RCC 7860 (cell line): ENCODE measurements around the gene PALLD.
A peak's percentile ranks its signal among the peaks of the same experiment; 100 is the strongest.

Experiments used
- DNase-seq: peaks from one replicate; pipeline ENCODE4 v3.0.0-alpha.2; 2015; ENCODE audit warnings: low spot score
- FAIRE-seq: peaks from 2 replicates; lab custom pipeline; 2012; peaks lifted over from hg19 to GRCh38; lab: Jason Lieb, UNC

PALLD gene

DNA sequence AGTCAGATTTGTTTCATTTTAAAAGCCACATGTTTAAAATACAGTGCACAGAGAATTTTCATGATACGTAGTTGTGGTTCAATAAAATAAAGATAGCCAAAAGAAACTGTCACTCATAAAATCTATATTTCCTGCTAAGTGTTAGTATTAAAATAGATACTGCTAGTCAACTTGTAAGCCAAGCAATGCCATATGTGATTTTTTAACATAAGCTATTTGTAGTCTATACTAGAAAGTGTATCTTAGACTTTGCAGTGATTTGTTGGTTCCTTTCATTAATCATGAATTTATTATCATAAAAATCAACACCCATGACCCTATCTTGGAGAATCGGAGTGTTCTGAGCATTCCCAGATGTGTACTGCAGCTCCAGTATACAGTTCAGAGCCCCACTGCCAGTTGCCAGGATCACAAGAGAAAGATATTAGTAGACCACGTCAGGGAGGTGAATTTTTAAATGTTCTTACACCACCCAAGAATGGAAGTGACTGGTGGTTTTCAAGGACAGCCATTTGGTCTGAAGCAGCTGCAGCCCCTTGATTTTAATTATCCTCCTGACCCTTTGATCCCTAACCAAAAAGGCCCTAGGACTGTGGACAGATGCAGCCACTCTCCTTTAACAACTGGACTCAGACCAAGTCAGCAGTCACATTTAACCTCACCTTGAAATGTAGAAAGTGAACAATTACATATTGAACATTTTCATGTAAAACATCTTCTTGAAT, 163.1 kb downstream of the PALLD start:
- no peak for FAIRE-seq
- no peak for DNase-seq

DNA sequence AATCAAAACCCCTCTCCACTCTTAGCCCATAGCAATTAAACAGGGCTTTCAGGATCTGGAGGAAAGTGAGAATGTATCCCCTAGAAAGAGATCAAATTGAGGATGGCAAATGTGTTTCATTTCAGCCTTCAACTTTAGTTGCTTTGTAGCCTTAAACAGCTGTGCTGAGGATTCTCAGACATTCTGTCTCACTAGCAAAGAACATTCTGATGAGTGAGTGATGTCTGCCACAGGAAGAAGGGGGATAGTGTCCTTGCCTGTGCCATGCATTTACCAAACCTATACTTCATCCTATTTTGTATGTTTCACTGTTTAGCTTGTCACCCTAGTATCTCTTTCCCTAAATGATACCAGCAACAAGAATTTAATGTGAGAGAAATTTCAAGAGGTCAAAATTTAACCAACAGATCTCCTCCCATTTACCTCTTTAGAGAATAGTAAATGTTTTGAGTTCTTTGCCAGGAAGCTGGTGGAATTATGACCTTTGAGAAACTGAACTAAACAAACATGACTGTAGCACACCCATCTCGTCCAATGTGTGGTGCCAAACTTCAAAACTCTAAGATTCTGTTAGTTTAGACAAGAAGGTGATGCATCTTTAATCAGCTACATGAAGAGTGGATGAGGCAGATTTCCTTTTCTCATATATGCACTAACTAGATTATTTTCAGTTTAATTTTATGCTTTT, 165.6 kb downstream of the PALLD start:
- no peak for DNase-seq
- FAIRE-seq, result no peak

DNA sequence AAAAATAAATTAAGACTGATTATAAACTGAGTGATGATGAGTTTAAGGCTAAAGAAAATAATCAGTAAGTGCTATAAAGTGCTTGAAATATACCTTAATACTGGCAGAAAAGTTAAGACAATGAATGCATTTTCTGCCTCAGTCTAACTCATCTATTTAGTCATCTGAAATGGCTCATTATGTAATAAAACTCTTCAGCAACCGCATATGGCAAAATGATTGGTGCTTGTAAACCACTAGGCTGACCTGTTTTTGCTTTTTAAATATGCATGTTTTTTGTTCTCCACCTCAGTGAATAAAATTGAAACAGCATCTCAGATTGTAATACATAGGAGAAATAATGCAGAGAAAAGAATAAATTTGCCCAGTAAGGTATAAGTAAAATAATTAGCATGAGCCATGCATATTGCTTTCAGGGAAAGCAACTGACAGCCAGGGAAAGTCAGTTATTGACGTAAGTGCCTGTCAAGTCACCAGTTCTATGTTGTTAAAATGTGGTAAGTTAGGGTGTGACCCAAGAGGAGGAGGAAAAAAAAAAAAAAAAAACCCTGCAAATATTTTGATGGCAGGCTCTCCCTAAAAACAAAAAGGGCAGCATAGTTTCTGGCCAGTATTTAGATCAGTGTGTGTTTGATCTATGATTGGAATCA, 167.5 kb downstream of the PALLD start:
- DNase-seq, result no peak
- no peak for FAIRE-seq

DNA sequence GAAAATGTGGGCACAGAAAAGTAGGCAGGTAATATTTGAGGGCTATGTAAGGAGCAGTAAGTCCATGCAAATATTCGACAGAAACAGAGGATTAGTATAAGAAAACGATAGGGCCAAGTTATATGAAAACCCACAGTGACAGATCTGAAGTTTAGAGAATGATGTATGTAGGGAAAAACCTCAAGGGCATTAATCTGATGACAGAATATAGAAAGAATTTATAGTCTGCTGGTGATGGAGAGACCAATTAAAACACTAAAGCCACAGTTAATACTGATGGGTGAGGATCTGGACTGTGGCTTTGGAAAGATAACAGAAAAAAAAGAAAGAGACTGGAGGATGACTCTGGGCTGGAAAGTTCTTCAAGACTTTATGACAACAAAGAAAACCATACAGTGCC, 169.7 kb downstream of the PALLD start:
- FAIRE-seq (peak; percentile 95), DNase-seq (peak; percentile 86)

DNA sequence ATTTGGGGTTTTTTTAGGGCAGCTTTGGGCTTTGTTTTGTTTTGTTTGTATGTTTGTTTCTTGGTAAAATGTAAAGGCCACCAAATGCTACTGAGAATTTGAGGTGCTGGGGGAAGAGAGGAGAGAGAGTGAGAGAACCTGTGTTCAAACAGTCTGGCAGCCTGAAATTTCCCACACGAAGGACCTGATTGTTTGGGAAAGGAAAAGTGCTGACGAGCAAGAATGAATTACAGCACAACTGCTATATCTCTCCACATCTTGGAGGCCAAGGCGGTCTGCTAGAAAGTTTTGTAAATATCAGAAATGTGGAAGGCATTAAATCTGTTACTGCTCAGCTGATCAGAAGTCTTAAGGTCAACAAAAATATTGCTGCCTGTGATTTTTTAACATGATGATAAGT, 170.5 kb downstream of the PALLD start:
- DNase-seq (no peak), FAIRE-seq (no peak)

DNA sequence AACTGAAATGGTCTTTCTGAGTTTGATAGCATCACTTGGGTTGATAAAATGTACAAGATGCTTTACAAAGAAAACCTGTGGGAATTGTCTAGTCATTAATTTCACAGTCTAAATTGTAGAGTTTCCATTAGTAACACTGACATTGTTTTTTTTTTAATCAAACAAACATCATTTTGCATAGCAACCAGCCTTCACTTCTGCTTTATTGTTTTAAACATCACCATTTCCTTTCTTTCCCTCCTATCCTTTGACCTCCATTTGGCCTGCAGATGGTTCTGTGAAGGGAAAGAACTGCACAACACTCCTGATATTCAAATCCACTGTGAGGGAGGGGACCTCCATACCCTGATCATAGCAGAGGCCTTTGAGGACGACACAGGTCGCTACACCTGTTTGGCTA, 171.1 kb downstream of the PALLD start:
- DNase-seq (no peak), FAIRE-seq (no peak)

DNA sequence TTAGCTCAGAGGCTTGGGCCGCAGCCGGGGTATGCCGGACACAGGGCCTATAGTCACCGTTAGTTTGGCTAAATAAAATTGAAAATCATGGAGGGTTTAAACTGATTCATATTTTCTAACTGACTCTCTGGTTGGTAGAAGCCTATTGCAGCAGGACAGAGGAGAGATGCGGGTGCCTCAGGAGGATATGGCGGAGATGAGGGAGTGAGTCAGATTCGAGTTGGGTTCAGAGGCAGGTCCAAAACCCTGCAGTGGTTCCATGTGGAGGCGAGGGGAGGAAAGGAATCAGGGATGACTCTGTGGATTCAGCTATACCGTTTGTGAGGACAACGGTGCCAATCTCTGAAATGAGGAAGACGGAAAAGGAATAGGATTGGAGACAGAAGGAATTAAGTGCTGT, 176.6 kb downstream of the PALLD start:
- DNase-seq (no peak), FAIRE-seq (no peak)

DNA sequence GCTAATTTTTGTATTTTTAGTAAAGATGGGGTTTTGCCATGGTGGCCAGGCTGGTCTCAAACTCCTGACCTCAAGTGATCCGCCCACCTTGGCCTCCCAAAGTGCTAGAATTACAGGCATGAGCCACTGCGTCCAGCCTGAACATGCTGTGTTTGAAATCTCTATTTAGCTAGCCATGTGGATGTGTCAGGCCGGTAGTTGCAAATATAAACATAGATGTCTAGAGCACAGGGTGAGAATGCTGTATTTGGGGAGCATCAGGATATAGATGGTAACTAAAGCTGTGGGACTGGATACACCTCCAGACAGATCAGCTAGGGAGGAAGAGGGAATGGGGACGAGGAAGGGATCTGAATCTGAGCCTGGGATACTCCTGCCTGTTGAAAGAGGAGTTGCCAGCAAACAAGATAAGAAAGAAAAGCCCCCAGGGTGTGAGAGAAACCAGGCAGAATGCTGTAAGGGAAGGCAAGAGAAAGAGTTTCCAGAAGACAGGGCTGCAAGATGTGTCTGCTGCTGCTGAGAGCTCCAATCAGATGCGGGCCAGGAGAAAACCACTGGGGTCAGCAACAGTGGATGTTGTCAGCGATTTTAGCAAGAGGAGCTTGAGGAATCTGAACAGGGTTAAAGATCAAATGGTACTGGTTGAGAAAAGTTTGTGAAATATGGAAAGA, 177.4 kb downstream of the PALLD start:
- no peak for DNase-seq
- no peak for FAIRE-seq

DNA sequence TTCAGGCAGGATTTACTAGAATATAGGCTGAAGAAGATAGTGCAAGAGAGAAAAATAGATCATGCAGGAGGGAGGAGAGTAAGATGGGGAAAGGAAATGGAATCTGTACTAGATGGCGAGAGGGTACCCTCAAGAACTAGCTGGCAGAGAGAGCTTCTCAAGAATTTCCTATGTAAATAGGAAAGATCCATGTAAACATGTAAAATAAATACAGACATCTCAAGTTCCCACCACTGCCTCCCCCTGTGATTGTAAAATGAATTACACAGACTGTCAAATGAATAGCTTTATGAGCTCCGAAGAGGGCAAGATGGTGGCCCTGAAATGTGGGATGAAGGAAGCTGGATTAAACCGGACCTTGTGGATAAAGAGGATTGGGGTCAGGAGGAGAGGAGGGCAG, 178.0 kb downstream of the PALLD start:
- FAIRE-seq (no peak), DNase-seq (no peak)

DNA sequence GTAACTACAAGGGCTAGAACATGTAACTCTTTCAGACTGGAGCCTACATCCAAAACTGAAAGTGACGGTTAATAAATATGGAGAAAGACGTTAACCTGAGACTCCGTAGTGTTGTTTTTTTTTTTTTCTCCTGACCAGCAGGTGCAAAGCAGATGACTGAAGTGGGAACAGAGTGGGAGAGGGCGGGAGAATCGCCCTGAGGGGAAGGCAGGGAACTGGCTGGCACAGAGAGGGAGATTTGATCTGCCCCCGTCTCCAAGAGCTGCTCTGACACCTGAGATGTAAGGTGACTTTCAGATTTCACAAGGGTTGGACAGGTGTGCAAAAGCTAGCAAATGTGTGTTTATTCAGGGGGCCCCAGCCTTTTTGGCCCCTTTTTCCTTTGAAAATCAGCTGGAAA, 180.2 kb downstream of the PALLD start:
- FAIRE-seq (no peak), DNase-seq (no peak)

DNA sequence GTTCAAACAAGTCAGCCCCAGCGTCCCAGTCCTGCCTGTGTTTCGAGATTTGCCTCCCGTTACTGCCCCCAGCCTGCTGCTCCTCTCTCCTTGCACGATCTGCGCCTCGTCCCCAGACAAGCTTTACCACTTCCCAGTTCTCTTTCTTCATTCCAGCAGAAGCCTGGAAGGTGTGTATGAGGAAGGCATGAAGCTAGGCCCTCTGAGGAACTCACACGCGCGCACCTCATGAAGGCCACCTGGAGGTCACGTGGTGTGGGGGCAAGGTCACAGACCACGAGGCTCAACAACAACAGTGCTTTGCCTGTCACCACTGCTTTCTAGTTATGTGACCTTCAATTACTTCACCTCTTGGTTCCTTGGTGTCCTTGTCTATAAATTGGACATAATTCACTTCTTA, 181.0 kb downstream of the PALLD start:
- FAIRE-seq (no peak), DNase-seq (no peak)

DNA sequence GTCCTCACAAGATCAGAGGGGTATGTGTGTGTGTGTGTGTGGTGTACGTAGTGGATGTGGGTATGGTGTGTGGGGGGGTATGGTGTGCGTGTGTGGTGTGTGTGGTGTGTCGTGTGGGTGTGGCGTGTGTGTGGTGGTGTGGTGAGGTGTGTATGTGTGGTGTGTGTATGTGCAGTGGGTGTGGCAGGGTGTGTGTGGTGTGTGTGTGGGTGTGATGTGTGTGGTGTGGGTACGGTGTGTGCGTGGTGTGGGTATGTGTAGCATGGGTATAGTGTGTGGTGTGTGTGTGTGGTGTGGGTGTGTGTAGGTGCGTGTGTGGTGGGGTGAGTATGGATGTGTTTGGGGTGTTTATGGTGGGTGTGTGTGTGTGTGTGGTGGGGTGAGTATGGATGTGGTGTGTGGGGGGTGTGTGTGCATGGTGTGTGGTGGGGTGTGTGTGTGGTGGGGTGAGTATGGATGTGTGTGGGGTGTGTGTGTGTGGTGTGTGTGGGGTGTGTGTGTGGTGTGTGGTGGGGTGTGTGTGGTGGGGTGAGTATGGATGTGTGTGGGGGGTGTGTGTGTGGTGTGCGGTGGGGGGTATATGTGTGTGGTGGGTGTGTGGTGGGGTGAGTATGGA, 182.0 kb downstream of the PALLD start:
- no peak for FAIRE-seq
- no peak for DNase-seq

DNA sequence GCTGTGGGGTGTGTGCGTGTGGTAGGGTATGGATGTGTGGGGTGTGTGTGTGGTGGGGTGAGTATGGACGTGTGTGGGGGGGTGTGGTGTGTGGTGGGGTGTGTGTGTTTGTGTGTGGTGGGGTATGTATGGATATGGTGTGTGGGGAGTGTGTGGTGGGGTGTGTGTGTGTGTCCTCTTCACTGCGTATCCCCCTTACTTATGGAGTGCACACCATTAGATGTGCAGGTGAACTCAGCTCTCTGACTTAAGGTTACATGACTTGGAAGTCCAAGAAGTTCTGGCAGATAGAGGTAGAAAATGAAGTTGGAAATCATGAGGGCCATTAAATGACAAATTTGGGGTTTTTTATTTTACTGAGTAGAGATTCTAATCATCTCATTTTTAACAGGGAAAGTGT, 182.5 kb downstream of the PALLD start:
- FAIRE-seq, result no peak
- DNase-seq, result no peak

DNA sequence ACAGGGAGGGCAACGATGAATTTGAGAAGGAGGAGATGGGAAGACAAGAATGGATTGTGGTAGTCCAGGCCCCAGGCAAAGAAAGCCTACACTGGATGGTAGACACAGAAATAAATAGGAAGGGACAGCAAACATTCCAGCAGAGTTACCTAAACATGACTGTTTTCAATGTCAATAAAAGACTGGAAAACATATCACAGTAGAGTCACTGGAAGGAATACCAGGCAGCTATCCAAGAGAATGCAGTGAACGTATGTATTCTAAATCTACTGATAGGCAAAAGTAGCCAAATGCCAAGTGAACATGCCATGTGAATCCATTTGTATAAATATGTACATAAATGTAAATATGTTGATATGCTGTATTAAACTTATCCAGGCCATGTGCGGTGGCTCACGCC, 183.0 kb downstream of the PALLD start:
- DNase-seq (no peak), FAIRE-seq (no peak)

DNA sequence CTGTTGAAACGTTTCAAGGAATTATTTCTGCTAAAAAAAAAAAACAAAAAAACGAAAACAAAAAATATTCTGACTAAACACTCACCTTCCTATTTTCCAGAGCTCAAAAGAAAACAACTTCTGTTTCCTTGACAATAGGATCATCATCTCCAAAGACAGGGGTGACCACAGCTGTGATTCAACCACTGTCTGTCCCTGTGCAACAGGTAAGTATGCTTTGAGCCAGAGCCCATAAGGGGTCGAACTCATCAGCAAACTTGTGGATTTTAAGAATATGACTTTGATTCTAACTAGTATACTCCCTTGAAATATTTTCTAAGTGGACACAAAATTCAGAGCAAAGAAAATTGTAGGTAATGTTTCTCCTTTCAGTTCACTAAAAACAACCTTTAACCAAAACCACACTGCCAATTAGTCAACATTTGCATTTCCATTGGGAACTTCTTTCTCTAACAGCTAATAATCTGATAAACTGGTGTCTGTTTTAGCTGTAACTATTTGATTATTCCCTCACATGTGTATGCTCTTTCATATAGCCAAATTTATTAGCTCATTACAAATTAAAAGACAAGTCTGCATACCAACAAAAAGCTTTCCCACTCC, 186.1 kb downstream of the PALLD start:
- DNase-seq (no peak), FAIRE-seq (no peak)

DNA sequence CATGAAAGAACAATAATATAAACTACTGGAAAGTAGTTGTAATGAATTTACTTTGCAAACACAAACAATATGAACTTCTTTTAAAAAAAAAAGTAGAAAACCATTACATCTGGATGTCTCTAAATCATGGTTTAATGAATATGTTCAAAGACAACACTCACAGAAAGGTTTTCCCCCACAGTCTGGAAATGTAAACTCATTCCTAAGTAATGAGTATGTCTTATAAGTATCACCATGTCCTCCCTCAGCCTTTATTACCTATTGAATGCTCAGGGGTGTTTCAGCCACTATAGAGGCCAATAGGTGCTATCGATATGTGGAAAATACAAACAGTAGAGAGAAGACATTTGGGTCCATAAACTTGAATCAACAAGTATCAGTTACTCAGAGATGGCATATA, 186.7 kb downstream of the PALLD start:
- no peak for DNase-seq
- no peak for FAIRE-seq

DNA sequence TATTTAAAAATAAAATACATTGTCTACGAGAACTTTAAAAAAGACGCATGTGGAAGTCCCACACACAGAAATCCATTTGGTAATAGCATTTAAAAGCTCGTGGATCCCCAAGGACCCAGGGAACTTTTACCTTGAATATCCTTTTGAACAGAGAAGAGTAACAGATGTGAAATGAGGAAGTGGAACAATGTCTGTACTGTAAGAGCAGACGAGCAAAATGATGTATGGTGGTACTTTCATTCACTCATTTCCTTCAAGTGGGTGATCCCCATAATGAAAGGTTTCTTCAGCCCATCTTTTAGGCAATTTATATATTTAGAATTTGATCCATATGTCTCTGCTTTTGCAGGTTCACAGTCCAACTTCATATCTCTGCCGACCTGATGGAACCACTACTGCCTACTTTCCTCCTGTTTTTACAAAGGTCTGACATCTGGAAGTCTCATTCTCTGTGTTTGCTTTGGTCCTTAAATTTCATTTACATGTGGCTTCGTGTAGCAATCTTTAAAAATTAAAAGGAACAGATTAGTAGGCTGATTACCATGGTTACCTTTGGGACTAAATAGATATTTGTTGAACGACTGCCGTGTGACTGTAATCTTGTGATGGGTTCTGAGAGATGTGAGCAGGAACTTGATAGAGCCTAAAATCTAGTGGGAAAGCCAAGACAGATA, 188.4 kb downstream of the PALLD start:
- no peak for FAIRE-seq

DNA sequence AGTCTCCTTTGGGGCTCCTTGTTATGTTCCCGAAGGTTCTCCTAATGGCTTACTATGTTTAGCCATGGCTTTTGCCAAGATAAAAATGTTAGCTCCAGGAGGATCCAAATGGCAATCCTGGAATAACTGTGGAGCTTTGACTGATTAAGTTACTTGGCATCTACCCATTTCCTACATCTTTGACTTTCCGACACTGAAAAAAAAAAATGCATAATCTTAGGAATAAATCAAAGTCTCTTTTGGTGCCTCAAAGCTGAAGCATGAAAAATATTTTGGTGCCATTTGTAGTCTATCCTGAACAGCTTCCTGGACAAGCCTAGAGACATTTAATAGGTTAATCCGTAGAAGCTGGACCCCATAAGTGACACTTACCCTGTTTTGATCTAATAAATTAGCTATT, 191.7 kb downstream of the PALLD start:
- no peak for FAIRE-seq
- no peak for DNase-seq

More for the DNA sequence above, 188.4 kb downstream of the PALLD start:
- no peak for DNase-seq

DNA sequence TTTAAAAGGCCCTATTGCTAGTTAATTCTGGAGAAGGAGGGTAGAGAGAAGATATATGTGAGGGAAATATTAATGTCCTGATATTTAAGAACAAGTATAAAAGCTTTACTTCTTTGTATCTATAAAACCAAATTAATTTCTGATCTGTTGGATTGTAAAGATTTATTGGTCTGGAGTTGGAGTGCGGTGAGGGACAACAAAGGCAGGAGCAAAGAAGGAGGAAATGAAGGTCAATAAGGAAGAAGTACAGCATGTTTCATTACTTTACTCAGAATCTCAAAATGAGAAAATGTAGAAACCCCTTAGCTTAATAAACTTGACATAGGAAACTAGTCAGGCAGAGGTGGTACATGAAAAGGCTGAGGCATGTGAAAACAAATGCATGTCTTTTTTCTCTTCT, 192.9 kb downstream of the PALLD start:
- FAIRE-seq (no peak), DNase-seq (no peak)

DNA sequence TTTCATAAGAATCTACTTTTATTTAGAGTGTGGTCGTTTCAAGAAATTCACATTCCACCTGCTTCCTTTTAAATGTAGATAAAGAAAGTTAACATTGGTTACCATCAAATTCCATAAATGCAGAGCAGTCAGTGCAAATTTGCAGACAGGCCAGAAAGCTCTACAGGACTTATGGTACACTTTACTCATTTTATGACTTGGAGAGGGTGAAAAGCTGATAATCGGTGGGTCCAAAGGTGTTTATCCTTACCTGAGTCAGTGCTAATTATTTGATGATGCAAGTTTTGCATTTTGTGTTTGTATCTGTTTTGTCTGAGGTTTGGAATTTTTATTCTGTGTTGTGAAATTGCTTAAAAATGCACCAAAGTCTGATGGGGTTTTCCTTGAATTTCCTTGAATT, 193.3 kb downstream of the PALLD start:
- DNase-seq (no peak), FAIRE-seq (no peak)
